ENCODE data around the gene DNM3.

Gene DNM3

GRCh38 chr1:172324761-172325160 lies 483.5 kb downstream of the DNM3 start:
- no peak overlapping the region for H3K4me3 ChIP-seq (replicated peaks; ENCODE audit: low read depth, low read length)
- no peak for DNase-seq (ENCODE audit: low read depth)
- no peak for TF ChIP-seq CTCF (IDR thresholded peaks at IDR 0.05; ENCODE audit: low read length, missing control alignments)

- DNase-seq (ENCODE audit: low read depth), result peak; percentile 74
- no peak for TF ChIP-seq CTCF (IDR thresholded peaks at IDR 0.05; ENCODE audit: low read length, missing control alignments)
- no peak overlapping the region for H3K4me3 ChIP-seq (replicated peaks; ENCODE audit: low read depth, low read length)
These were observed 484.2 kb downstream of the DNM3 start for GRCh38 chr1:172325531-172325930.

- peak; percentile 9 for DNase-seq (ENCODE audit: low read depth)
- H3K4me3 ChIP-seq (replicated peaks; ENCODE audit: low read depth, low read length), result no peak overlapping the region
- no peak for TF ChIP-seq CTCF (IDR thresholded peaks at IDR 0.05; ENCODE audit: low read length, missing control alignments)
These were observed 484.8 kb downstream of the DNM3 start for GRCh38 chr1:172326136-172326535.

GRCh38 chr1:172328266-172328665 lies 487.0 kb downstream of the DNM3 start:
- TF ChIP-seq CTCF (IDR thresholded peaks at IDR 0.05; ENCODE audit: low read length, missing control alignments), result no peak
- no peak overlapping the region for H3K4me3 ChIP-seq (replicated peaks; ENCODE audit: low read depth, low read length)
- DNase-seq (ENCODE audit: low read depth), result no peak

- no peak for DNase-seq (ENCODE audit: low read depth)
- no peak overlapping the region for H3K4me3 ChIP-seq (replicated peaks; ENCODE audit: low read depth, low read length)
- TF ChIP-seq CTCF (IDR thresholded peaks at IDR 0.05; ENCODE audit: low read length, missing control alignments), result no peak
These were observed 490.9 kb downstream of the DNM3 start for GRCh38 chr1:172332230-172332629.

GRCh38 chr1:172335377-172335776 lies 494.1 kb downstream of the DNM3 start:
- no peak overlapping the region for H3K4me3 ChIP-seq (replicated peaks; ENCODE audit: low read depth, low read length)
- no peak for TF ChIP-seq CTCF (IDR thresholded peaks at IDR 0.05; ENCODE audit: low read length, missing control alignments)

GRCh38 chr1:172338295-172338735 lies 497.0 kb downstream of the DNM3 start:
- no peak overlapping the region for H3K4me3 ChIP-seq (replicated peaks; ENCODE audit: low read depth, low read length)
- DNase-seq (ENCODE audit: low read depth), result no peak
- TF ChIP-seq CTCF (IDR thresholded peaks at IDR 0.05; ENCODE audit: low read length, missing control alignments), result no peak

More at GRCh38 chr1:172335377-172335776, 494.1 kb downstream of the DNM3 start:
- DNase-seq (ENCODE audit: low read depth), result no peak
